HG02840 (cell line): Measurements from ENCODE around the gene TSR1.
"Not testable (repeated sequence)": the region's sequence is repeated elsewhere in the genome, so short reads cannot be mapped to it uniquely, and the experiment has no call there.

ENCODE experiments used
- ATAC-seq: cut with Tn5 transposase; IDR thresholded peaks from one replicate; pipeline ENCODE4 v1.9.1; 2021; ENCODE audit warnings: mild to moderate bottlenecking, moderate library complexity, moderate number of reproducible peaks; ENCODE audit not compliant: unreplicated experiment, low FRiP score

Gene TSR1

GRCh38 chr17:2338315-2338657, 2.0 kb upstream of the TSR1 start:
- ATAC-seq: no peak

DNA sequence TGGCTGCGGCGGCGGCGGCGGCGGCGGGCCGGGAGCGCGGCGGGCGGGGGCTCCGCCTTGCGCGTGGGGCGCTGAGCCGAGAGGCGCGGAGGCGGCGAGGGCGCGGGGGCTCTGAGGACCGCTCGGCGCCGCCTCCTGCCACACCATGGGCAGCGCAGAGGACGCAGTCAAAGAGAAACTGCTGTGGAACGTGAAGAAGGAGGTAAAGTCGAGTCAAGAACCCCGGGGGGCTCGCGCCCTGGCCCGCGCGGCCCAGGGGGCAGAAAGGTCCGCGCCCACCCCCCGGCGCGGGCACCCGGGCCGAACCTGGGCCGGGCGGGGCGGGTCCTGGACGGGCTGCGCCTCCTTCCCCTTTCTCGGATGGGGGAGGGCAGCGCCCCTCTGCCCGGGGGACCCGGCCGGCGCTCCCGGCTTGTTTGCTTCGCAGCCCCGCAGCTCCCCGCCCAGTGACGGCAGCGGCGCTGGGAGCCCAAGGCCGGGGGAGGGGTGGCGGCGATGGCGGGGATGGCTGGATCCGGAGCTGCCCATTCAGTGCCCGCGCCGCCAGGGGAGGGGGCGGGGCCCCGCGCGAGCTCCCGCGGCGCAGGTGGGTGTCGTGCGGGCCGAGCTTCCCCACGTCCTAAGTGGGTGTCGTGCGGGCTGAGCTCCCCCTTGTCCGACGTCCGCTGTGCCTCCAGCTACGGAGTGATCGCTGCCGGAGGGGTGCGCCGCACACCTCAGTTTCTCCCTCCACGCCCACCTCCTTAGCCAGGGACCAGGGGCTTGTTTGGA, 1.5 kb upstream of the TSR1 start:
- no peak for ATAC-seq

DNA sequence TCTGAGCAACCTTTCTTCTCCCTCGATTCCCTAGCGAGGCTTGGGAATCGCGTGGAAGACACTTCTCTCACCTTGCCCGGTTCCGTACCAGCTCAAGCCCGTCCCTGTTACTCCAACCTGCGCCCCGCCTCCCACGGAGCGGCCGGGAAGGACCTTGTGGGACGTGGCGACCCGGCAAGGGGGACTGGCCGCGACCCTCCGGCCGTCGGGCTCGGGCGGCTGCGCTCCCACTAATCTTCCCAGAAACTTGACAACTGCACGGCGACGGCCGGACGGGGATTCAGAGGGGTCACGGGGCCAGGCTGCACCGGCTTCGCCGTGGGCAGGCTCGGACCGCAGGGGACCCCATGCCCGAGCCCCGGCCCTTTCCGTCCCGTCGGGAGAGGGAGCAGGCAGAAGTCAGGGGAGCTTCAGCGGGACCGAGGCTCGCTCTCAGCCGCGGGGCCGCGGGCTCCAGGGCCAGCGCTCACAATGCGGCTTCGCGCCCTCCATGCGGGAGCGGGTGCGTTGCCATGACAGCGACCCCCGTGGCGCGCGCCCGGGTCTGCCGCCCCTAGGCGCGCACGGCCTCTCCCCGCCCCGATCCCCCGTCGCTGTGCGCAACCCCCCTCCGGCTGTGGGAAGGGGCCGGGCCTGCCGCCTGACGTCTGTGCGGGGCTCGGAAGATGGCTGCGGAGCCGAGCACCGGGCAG, 741 bp upstream of the TSR1 start, which contains the start of gene SGSM2:
Gene SGSM2 (plus strand): TSS at position 650 of the 692 bp plus-strand sequence. CDS start 188 bp downstream, outside the sequence.
- peak; percentile 4 for ATAC-seq

DNA sequence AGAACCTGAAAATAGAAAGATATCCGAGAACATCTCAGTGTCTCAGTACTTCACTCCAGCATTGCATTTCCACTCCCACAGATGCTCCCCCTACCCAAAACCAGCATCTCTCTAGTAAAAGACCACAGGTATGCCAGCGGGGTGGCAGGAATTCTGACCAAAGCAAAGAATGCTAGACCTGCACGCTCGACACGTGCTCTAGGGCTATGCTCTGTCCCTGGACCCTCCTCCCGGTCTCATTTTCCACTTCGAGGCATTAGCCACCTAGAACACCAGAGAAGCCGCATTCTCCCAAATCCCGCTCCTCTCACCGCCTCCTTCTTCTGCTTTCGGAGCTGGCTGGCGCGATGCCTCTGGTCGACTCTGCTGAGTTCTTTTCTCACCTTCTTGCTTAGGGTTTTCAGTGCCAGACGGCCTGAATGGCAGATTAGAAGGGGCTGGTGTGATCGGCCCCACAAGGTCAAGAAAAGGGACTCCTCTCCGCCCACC, 487 bp downstream of the TSR1 start:
- no peak for ATAC-seq

- no peak for ATAC-seq
Measured at GRCh38 chr17:2331303-2331702, 5.0 kb downstream of the TSR1 start.

GRCh38 chr17:2323629-2324314, 12.5 kb downstream of the TSR1 start:
- no peak for ATAC-seq

DNA sequence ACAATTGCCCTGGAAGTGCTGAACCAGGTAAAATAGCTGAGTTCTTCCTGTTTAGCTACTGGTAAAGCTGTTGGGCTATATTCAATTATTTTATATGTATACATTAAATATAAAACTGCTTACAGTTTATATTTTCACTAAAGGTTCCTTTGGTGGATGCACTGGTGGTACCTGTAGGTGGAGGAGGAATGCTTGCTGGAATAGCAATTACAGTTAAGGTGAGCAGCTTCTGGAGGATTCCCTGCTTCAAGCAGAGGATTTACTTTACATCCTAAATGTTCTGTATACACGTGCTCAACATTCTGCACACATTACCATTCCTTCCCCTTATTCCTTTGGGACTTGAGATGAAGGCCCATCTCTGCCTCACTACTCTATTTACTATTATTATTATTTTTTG, 14.9 kb downstream of the TSR1 start:
- no peak for ATAC-seq

- ATAC-seq: no peak
Measured at GRCh38 chr17:2319051-2319450, 17.2 kb downstream of the TSR1 start.

DNA sequence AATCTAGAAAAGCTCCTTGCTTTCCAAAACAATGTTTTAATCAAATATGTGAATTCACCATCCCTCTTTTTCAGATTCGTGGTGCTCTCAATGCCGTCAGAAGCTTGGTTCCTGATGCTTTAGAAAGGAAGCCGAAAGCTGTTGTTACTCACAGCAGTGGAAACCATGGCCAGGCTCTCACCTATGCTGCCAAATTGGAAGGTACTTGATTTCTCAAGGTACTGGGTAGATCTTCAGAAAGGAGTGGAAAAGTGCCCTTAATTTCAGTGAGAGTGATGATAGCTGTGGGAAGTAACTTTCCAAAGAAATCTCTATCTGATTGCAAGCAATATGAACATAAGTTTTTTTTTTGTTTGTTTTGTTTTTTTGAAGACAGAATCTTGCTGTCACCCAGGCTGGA, 18.5 kb downstream of the TSR1 start:
- ATAC-seq: no peak

GRCh38 chr17:2316916-2317205, 19.4 kb downstream of the TSR1 start:
- not testable (repeated sequence) for ATAC-seq

GRCh38 chr17:2312736-2313135, 23.5 kb downstream of the TSR1 start:
- no peak for ATAC-seq

DNA sequence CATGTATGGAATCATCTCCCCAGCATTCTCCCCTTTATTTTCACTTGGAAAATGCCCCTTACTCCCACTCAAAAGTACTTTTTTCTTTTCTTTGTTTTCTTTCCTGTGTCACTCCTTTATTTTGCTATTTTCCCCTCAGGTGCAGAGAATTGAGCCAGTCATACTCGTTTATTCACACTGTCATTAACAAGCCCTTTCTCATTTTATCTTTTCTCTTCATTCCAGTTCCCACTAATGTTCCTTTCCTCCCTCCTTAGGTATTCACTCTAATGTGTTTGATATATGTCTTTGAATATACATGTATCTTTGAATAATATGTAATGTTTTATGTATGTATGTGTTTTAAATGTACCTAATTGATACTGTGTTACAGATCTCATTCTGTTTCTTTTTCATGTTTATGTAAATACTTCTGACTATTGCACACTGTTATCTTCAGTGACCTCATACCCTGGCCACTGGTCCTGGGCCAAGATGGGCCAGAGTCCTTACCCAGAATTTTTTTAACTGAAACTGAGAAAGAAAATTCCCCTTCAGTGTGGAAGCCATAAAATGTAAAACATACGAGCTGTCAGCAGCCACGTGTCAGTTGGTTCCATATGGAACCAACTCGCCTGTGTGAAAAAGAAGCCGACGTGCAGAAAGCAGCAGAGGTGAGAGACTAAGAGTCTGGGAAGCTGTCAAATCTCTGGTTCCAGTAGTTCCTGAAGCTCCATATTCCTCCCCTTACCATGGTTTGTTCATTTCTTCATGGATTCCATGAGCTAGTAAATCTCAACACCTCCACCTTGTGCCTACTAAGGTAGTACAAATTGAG, 26.7 kb downstream of the TSR1 start:
- no peak for ATAC-seq

- ATAC-seq: no peak
Measured at GRCh38 chr17:2304931-2305330, 31.3 kb downstream of the TSR1 start.

GRCh38 chr17:2303204-2304188, 32.8 kb downstream of the TSR1 start, which contains the start of the genes SMG6 and SRR:
SMG6 (minus strand) TSS chr17:2303785; CDS start chr17:2303720, 65 bp downstream.
SRR (plus strand) TSS chr17:2303950; CDS start chr17:2315561, 11,611 bp downstream.
- ATAC-seq: peak; percentile 83

- ATAC-seq: peak; percentile 7
Measured at GRCh38 chr17:2302778-2303203, 33.5 kb downstream of the TSR1 start.

- no peak for ATAC-seq
Measured at GRCh38 chr17:2299756-2300155, 36.5 kb downstream of the TSR1 start.

DNA sequence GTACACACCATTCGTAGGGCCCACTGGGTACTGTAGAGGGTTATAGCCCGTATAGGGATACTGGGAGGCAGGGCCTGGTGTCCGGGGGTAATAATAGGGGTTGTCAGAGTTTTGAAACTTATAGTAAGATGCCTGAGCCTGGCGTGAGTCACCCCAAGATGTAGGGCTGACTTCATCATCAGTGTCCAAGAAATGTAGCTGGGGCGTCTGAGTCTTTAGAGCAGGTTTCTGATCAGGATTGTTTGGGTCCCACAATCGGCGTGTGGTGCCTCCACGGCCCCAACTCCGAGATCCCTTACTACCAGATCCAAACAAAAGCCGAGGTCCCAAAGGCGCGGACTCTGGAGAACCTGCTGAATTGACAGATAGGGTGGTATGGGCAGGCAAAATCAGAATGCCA, 37.1 kb downstream of the TSR1 start:
- no peak for ATAC-seq

DNA sequence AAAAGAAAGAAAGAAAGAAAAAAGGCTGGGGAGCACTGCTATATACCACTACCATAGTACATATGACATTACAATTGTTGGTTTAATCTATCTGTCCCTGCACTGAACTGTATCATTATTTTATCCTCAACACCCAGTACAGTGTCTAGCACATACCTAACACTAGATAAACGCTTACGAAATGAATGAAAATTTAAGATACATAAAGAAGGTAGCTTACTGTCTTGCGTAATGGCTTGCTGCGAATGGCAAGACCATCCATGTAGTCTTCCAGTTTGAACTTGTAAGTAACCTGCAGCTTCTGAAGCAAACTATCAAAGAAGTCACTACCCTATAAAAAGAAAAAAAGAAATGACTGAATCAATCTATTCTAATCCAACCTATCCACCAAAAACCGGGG, 39.2 kb downstream of the TSR1 start:
- no peak for ATAC-seq

GRCh38 chr17:2295575-2295974, 40.7 kb downstream of the TSR1 start:
- no peak for ATAC-seq
